HUES6 (cell line): Measurements from ENCODE around the gene CMTM7.

Source experiments
- H3K27ac ChIP-seq: 2 replicates; pipeline ENCODE4 v1.7.0; 2013; ENCODE audit warnings: low read depth, mild to moderate bottlenecking, low read length, inconsistent platforms
- H3K27me3 ChIP-seq: 2 replicates; pipeline ENCODE4 v1.6.1; 2013; ENCODE audit warnings: low read length; ENCODE audit not compliant: control insufficient read depth, insufficient read depth
- H3K36me3 ChIP-seq: 2 replicates; pipeline ENCODE4 v1.6.1; 2013; ENCODE audit warnings: low read length; ENCODE audit not compliant: control insufficient read depth, insufficient read depth
- H3K4me1 ChIP-seq: 2 replicates; pipeline ENCODE4 v1.6.1; 2013; ENCODE audit warnings: low read length; ENCODE audit not compliant: control insufficient read depth, insufficient read depth
- H3K4me3 ChIP-seq: 2 replicates; pipeline ENCODE4 v1.5.1; 2013; ENCODE audit warnings: low read depth, low read length
- H3K9ac ChIP-seq: one replicate; pipeline ENCODE4 v1.6.1; 2013; ENCODE audit warnings: mild to moderate bottlenecking, low read length
- H3K9me3 ChIP-seq: 2 replicates; pipeline ENCODE4 v1.6.1; 2013; ENCODE audit warnings: low read depth, low read length; ENCODE audit not compliant: control insufficient read depth, insufficient read depth

CMTM7 gene

GRCh38 chr3:32482693-32483092 lies 91.0 kb downstream of the CMTM7 start:
- Histone ChIP-seq H3K27ac (no peak overlapping the region), H3K4me3 (no peak overlapping the region), H3K9ac (no peak overlapping the region), H3K36me3 (peaks cover 45% of the 10 kb centered on the region), H3K4me1 (no peaks in the 10 kb centered on the region), H3K9me3 (no peaks in the 10 kb centered on the region), H3K27me3 (no peaks in the 10 kb centered on the region)

GRCh38 chr3:32483772-32484171 lies 92.1 kb downstream of the CMTM7 start:
- Histone ChIP-seq H3K36me3 (peaks cover 47% of the 10 kb centered on the region), H3K4me1 (no peaks in the 10 kb centered on the region), H3K27me3 (no peaks in the 10 kb centered on the region), H3K4me3 (no peak overlapping the region), H3K9me3 (no peaks in the 10 kb centered on the region), H3K27ac (no peak overlapping the region), H3K9ac (no peak overlapping the region)

- Histone ChIP-seq H3K4me3 (no peak overlapping the region), H3K36me3 (peaks cover 45% of the 10 kb centered on the region), H3K9ac (no peak overlapping the region), H3K4me1 (no peaks in the 10 kb centered on the region), H3K9me3 (no peaks in the 10 kb centered on the region), H3K27me3 (no peaks in the 10 kb centered on the region), H3K27ac (no peak overlapping the region)
These were observed 92.8 kb downstream of the CMTM7 start for GRCh38 chr3:32484436-32484835.

GRCh38 chr3:32487781-32488473 lies 96.3 kb downstream of the CMTM7 start:
- Histone ChIP-seq H3K27me3 (no peaks in the 10 kb centered on the region), H3K36me3 (peaks cover 30% of the 10 kb centered on the region), H3K9me3 (no peaks in the 10 kb centered on the region)

GRCh38 chr3:32488474-32489008 lies 96.9 kb downstream of the CMTM7 start:
- Histone ChIP-seq H3K4me3 (no peak overlapping the region), H3K4me1 (peaks cover 6% of the 10 kb centered on the region; the same call in 1 of the 2 replicates), H3K9ac (no peak overlapping the region), H3K27ac (no peak overlapping the region), H3K27me3 (no peaks in the 10 kb centered on the region), H3K9me3 (no peaks in the 10 kb centered on the region), H3K36me3 (peaks cover 26% of the 10 kb centered on the region)

More at GRCh38 chr3:32487781-32488473, 96.3 kb downstream of the CMTM7 start:
- no peak overlapping the region for H3K4me3 ChIP-seq
- H3K4me1 ChIP-seq = no peaks in the 10 kb centered on the region; the same call in 1 of the 2 replicates
- H3K9ac ChIP-seq = no peak overlapping the region
- H3K27ac ChIP-seq = no peak overlapping the region

DNA sequence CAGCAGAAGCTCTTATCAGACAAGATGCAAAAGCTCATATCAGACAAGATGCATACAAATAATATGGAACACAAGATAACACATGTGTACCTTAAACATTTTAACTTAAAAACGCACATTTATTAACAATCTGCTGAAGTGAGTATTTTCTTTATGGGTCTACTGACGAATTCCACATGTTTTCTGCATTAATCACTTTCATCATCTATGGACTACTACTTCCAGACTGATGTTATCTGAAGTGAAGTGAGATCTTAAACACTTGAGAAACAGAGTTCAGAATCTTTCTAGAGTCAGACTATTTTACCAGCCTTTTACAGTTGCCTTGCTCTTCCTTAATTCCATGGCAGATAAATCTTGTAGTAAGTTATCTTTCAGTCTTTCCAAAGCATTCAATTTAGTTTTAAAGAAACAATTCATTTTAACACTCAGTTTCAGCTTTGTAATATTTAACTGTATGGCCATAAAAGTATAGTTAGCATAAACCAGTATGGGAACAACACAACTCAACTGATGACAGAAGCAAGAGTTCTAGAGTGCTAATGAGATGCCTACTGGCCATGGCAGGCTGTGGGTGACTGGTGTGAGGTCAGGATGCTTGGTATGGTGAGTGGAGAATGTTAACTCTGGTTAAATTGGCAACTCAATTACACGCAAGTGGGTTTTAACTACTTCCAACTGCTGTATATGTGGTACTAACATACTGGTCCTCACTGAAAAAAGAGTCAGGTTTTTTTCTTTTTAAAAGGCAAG lies 101.2 kb downstream of the CMTM7 start:
- H3K9ac ChIP-seq = no peak overlapping the region
- H3K36me3 ChIP-seq = 0 out of 2 replicates have a peak, but pooled peaks cover under 1% of the 10 kb centered on the region
- no peaks in the 10 kb centered on the region for H3K27me3 ChIP-seq
- H3K4me1 ChIP-seq = peaks cover 11% of the 10 kb centered on the region; the same call in 1 of the 2 replicates
- no peak overlapping the region for H3K4me3 ChIP-seq
- H3K27ac ChIP-seq = no peak overlapping the region
- no peaks in the 10 kb centered on the region for H3K9me3 ChIP-seq

DNA sequence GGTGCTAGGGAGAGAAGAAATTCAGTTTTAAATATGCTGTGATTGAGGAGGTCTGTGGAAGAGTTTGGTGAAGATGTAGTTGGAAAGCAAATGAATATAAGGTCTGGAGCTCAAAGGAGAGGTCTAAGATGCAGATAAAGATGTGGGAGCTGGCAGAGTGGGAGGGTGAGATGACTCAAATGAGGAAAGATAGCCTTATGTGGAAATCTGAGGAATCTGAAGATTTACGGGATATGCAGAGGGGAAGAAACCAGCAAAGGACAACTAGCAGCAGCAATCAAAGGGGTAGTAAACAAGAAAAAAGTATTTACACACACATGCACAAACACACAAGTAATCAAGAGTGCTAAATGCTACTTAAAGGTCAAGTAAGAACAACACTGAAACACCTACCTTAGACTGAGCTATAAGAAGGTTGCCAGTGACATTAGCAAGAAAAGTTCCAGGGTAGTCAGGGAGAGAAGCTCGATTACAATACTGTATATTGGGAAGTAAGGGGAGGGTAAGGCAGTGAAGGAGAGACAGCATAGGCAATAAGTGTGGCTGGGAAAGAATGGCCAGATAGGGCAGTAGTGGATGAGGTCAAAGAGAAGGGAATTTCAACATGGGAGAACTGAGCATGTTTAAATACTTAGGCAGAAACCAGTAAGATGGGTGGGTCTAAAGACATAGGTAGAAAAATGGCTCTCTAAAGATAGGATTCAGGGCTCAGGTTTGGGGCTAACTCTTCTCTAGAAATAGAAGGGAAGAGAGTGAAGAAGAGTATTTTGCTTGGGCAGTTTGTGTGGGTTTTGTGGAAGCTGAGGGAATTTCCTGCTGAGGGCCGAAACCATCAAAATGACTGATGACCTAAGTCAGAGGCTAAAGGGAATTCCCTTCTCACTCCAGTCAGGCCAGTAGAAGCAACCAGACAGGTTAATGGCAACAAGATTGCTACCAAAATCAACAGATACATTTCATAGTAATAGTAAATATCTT lies 102.1 kb downstream of the CMTM7 start:
- peaks cover 11% of the 10 kb centered on the region; the same call in 1 of the 2 replicates for H3K4me1 ChIP-seq
- no peak overlapping the region for H3K4me3 ChIP-seq
- H3K36me3 ChIP-seq = no peaks in the 10 kb centered on the region

GRCh38 chr3:32495085-32495484 lies 103.4 kb downstream of the CMTM7 start:
- Histone ChIP-seq H3K36me3 (no peaks in the 10 kb centered on the region), H3K9ac (no peak overlapping the region), H3K27ac (no peak overlapping the region)

More for the DNA sequence above, 102.1 kb downstream of the CMTM7 start:
- H3K9ac ChIP-seq = no peak overlapping the region
- H3K9me3 ChIP-seq = no peaks in the 10 kb centered on the region
- H3K27ac ChIP-seq = no peak overlapping the region
- H3K27me3 ChIP-seq = no peaks in the 10 kb centered on the region

GRCh38 chr3:32495609-32496008 lies 104.0 kb downstream of the CMTM7 start:
- Histone ChIP-seq H3K9me3 (no peaks in the 10 kb centered on the region), H3K36me3 (no peaks in the 10 kb centered on the region), H3K9ac (no peak overlapping the region), H3K27me3 (no peaks in the 10 kb centered on the region), H3K4me1 (peaks cover 12% of the 10 kb centered on the region; the same call in 1 of the 2 replicates), H3K4me3 (no peak overlapping the region), H3K27ac (no peak overlapping the region)

More at GRCh38 chr3:32495085-32495484, 103.4 kb downstream of the CMTM7 start:
- H3K4me1 ChIP-seq = peaks cover 11% of the 10 kb centered on the region; the same call in 1 of the 2 replicates
- no peak overlapping the region for H3K4me3 ChIP-seq
- no peaks in the 10 kb centered on the region for H3K27me3 ChIP-seq
- no peaks in the 10 kb centered on the region for H3K9me3 ChIP-seq

DNA sequence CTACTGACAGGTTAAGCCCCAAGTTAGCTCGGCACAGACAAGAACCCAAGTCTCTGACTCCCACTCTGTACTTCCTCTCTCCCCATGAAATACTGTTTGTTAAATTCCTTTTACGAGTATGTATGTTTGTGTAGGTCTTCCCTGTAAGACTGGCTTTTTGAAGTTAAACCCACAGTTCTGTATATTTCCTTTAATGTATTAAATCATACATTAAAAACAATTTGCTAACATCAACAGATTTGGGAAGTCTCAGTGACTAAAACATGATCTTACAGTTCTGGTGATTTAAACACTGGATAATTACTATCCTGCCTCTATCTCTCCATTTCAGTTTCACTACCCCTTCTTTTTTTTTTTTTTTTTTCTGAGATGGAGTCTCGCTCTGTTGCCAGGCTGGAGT lies 106.6 kb downstream of the CMTM7 start:
- H3K9me3 ChIP-seq = no peaks in the 10 kb centered on the region
- no peak overlapping the region for H3K27ac ChIP-seq
- H3K36me3 ChIP-seq = no peaks in the 10 kb centered on the region
- no peak overlapping the region for H3K9ac ChIP-seq
- no peak overlapping the region for H3K4me3 ChIP-seq
- H3K27me3 ChIP-seq = no peaks in the 10 kb centered on the region
- peaks cover 18% of the 10 kb centered on the region for H3K4me1 ChIP-seq
